Gastrocnemius medialis (tissue), 4 donors: ENCODE measurements around the gene PTTG1IP2.

Experiments used
- POLR2A ChIP-seq, 2 donors: fragments of 450-650 bp; IDR thresholded peaks; one replicate each; pipeline ENCODE4 v1.6.1; 2017; ENCODE audit warnings: antibody characterized with exemption in 2 of 2, mild to moderate bottlenecking in 2 of 2, moderate library complexity in 2 of 2
- TF ChIP-seq, protein P1 (sequence below), 5 experiments: fragments of 450-650 bp in 3 of 5; fragments of 200-600 bp in 2 of 5; sonication (generic) in 2 of 5; IDR thresholded peaks in 4 of 5; conservative IDR thresholded peaks in 1 of 5; 1 replicate in 4 of 5; 2 replicates in 1 of 5; pipeline ENCODE4 v1.5.1; 2016 to 2019; ENCODE audit warnings: antibody characterized with exemption in 5 of 5, mild to moderate bottlenecking in 3 of 5, moderate library complexity in 3 of 5

DNA sequence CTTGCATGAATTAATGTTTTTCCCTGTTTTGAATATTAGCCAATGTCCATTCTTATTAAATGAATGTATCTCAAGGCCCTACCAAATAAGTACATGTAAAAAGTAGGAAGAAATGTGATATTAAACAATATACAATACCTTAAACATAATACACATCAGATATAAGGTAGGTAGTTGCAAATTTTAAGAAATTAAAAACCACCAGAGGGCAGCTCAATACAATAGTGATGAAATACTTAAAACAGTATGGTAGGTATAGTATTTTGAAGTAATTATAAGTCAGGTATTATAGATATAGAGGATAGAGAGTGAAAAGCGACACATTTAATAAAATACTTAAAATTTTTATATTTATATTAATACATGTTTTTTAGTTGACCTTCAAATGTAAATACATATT is 83.1 kb downstream of the PTTG1IP2 start:
- TF ChIP-seq, protein P1, sequence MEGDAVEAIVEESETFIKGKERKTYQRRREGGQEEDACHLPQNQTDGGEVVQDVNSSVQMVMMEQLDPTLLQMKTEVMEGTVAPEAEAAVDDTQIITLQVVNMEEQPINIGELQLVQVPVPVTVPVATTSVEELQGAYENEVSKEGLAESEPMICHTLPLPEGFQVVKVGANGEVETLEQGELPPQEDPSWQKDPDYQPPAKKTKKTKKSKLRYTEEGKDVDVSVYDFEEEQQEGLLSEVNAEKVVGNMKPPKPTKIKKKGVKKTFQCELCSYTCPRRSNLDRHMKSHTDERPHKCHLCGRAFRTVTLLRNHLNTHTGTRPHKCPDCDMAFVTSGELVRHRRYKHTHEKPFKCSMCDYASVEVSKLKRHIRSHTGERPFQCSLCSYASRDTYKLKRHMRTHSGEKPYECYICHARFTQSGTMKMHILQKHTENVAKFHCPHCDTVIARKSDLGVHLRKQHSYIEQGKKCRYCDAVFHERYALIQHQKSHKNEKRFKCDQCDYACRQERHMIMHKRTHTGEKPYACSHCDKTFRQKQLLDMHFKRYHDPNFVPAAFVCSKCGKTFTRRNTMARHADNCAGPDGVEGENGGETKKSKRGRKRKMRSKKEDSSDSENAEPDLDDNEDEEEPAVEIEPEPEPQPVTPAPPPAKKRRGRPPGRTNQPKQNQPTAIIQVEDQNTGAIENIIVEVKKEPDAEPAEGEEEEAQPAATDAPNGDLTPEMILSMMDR (IDR thresholded peaks at IDR 0.05 in 4 of 5, conservative IDR thresholded peaks at IDR 0.05 in 1 of 5) = peak in 2 of 5 experiments; percentile 40
- TF ChIP-seq POLR2A (IDR thresholded peaks at IDR 0.05) = no peak
